ENCODE results near the gene MINK1. TPM values are rescaled to one million over a fixed set of nuclear protein-coding genes. Genes with fewer than 3 reads are reported as not detected.

Gene MINK1
- total and polyA plus RNA-seq, 2 donors (not counting 1 experiment from before 2014, with no cell fraction given) = 109 to 160 TPM

- no peak overlapping the region for H3K27ac ChIP-seq (ENCODE audit: low read length in 2 of 2)
- intact Hi-C loops (cut with micrococcal nuclease) = no loop called here
- H3K27ac Mint-ChIP-seq = no peak overlapping the region
- peak overlapping the region; percentile 80 for H3K4me3 Mint-ChIP-seq
- H3K4me1 ChIP-seq (ENCODE audit: control insufficient read depth in 2 of 2, insufficient read depth in 2 of 2, low read length in 2 of 2) = peaks cover 38 to 42% of the 10 kb centered on the region in 2 donors
- peaks cover 39% of the 10 kb centered on the region for H3K4me1 Mint-ChIP-seq
- no peak for ATAC-seq (ENCODE audit: low read depth)
- POLR2A ChIA-PET = no interaction called here
- H3K9me3 Mint-ChIP-seq (ENCODE audit: insufficient read depth) = no peaks in the 10 kb centered on the region
- H3K4me2 ChIP-seq (replicated peaks; ENCODE audit: low read depth, low read length, poor library complexity, severe bottlenecking) = no peak overlapping the region
- CTCF ChIA-PET = interaction anchor here (1.0 kb wide), 1 partner anchor 164 kb away, joined by 6 read pairs; no protein-coding TSS in a partner anchor
- H3K27me3 ChIP-seq (replicated peaks in 1 of 4; ENCODE audit: control extremely low read depth in 1 of 4, control insufficient read depth in 3 of 4, insufficient read depth in 4 of 4, low read length in 3 of 4) = peaks cover 0 to 24% (median 10%) of the 10 kb centered on the region in 4 experiments
- peaks cover 0 to 25% (median 0%) of the 10 kb centered on the region in 3 donors for H3K9me3 ChIP-seq (ENCODE audit: control extremely low read depth in 1 of 3, control insufficient read depth in 2 of 3, insufficient read depth in 1 of 3, low read length in 2 of 3)
- H3K4me3 ChIP-seq (ENCODE audit: control extremely low read depth in 1 of 5, extremely low read depth in 1 of 5, insufficient read depth in 1 of 5, low read depth in 2 of 5, low read length in 4 of 5) = no peak overlapping the region
- no peaks in the 10 kb centered on the region for H3K79me2 ChIP-seq (ENCODE audit: control insufficient read depth, insufficient read depth, low read length)
- H4K20me1 ChIP-seq (ENCODE audit: control insufficient read depth, insufficient read depth, low read length, poor library complexity, severe bottlenecking) = peaks cover 2% of the 10 kb centered on the region
- no peak for TF ChIP-seq EZH2 (IDR thresholded peaks at IDR 0.05; ENCODE audit: borderline replicate concordance, insufficient read depth, low read depth, low read length, poor library complexity, severe bottlenecking)
- no peak for TF ChIP-seq CTCF (IDR thresholded peaks at IDR 0.05)
- no peak overlapping the region for H3K9ac ChIP-seq (ENCODE audit: low read length)
- H3K27me3 Mint-ChIP-seq = no peaks in the 10 kb centered on the region
- H2AFZ ChIP-seq (ENCODE audit: insufficient read depth, low read depth, low read length, poor library complexity, severe bottlenecking) = no peak overlapping the region
- WGBS (ENCODE audit: insufficient coverage) = no CpG with 5 or more reads among the region's 5 CpGs
- H3K36me3 ChIP-seq (replicated peaks in 1 of 2; ENCODE audit: control extremely low read depth in 1 of 2, control insufficient read depth in 1 of 2, extremely low read depth in 1 of 2, insufficient read depth in 2 of 2, low read length in 1 of 2) = peaks cover 0 to 42% of the 10 kb centered on the region in 2 experiments
- DNase-seq = peak; percentile 16
Measured at GRCh38 chr17:4897785-4898184, 64.6 kb downstream of the MINK1 start.

- peak overlapping the region; percentile 68 for H3K9ac ChIP-seq (ENCODE audit: low read length)
- Mint-ChIP-seq H3K4me1 (peaks cover 44% of the 10 kb centered on the region), H3K27ac (peak overlapping the region; percentile 37), H3K27me3 (no peaks in the 10 kb centered on the region), H3K4me3 (peak overlapping the region; percentile 80), H3K9me3 (ENCODE audit: insufficient read depth) (no peaks in the 10 kb centered on the region)
- 95% methylated on average over 6 of the region's 8 CpGs for WGBS (ENCODE audit: insufficient coverage)
- ChIA-PET CTCF (interaction anchor here (1.0 to 1.8 kb wide), 2 partner anchors 8 to 163 kb away, joined by 6 to 7 read pairs; no protein-coding TSS in a partner anchor), POLR2A (no interaction called here)
- TF ChIP-seq CTCF (IDR thresholded peaks at IDR 0.05) (no peak), EZH2 (IDR thresholded peaks at IDR 0.05; ENCODE audit: borderline replicate concordance, insufficient read depth, low read depth, low read length, poor library complexity, severe bottlenecking) (no peak)
- peaks cover 43 to 48% of the 10 kb centered on the region in 2 donors for H3K4me1 ChIP-seq (ENCODE audit: control insufficient read depth in 2 of 2, insufficient read depth in 2 of 2, low read length in 2 of 2)
- intact Hi-C loops (cut with micrococcal nuclease) = no loop called here
- DNase-seq = no peak
- H3K4me3 ChIP-seq (ENCODE audit: control extremely low read depth in 1 of 5, extremely low read depth in 1 of 5, insufficient read depth in 1 of 5, low read depth in 2 of 5, low read length in 4 of 5) = peak overlapping the region in 1 of 5 experiments; percentile 66
- peaks cover 0 to 24% (median 10%) of the 10 kb centered on the region in 4 experiments for H3K27me3 ChIP-seq (replicated peaks in 1 of 4; ENCODE audit: control extremely low read depth in 1 of 4, control insufficient read depth in 3 of 4, insufficient read depth in 4 of 4, low read length in 3 of 4)
- no peak overlapping the region for H2AFZ ChIP-seq (ENCODE audit: insufficient read depth, low read depth, low read length, poor library complexity, severe bottlenecking)
- ATAC-seq (ENCODE audit: low read depth) = no peak
- H3K9me3 ChIP-seq (ENCODE audit: control extremely low read depth in 1 of 3, control insufficient read depth in 2 of 3, insufficient read depth in 1 of 3, low read length in 2 of 3) = peaks cover 0 to 25% (median 0%) of the 10 kb centered on the region in 3 donors
- H3K79me2 ChIP-seq (ENCODE audit: control insufficient read depth, insufficient read depth, low read length) = no peaks in the 10 kb centered on the region
- peak overlapping the region; percentile 98 for H3K4me2 ChIP-seq (replicated peaks; ENCODE audit: low read depth, low read length, poor library complexity, severe bottlenecking)
- H3K36me3 ChIP-seq (replicated peaks in 1 of 2; ENCODE audit: control extremely low read depth in 1 of 2, control insufficient read depth in 1 of 2, extremely low read depth in 1 of 2, insufficient read depth in 2 of 2, low read length in 1 of 2) = peaks cover 0 to 36% of the 10 kb centered on the region in 2 experiments
- no peaks in the 10 kb centered on the region for H4K20me1 ChIP-seq (ENCODE audit: control insufficient read depth, insufficient read depth, low read length, poor library complexity, severe bottlenecking)
- H3K27ac ChIP-seq (ENCODE audit: low read length in 2 of 2) = no peak overlapping the region
Measured at GRCh38 chr17:4898351-4898750, 65.2 kb downstream of the MINK1 start.
